K562 (cell line): Measurements from ENCODE around the gene SCGB1C2. TPM values are rescaled to one million over a fixed set of nuclear protein-coding genes. Genes with fewer than 3 reads are reported as not detected.

Experiments used
- RAD21 ChIP-seq, 2 experiments: fragments of 250-450 bp in 1 of 2; fragments of 450-650 bp in 1 of 2; sonication (Bioruptor Pico) in 1 of 2; formaldehyde crosslinking in 1 of 2; IDR thresholded peaks in 1 of 2; conservative IDR thresholded peaks in 1 of 2; 2 replicates each; pipeline versions ENCODE4 v1.4.0 to v1.8.0; 2020 to 2022; ENCODE audit warnings: mild to moderate bottlenecking in 2 of 2, moderate library complexity in 1 of 2
- polyA plus RNA-seq, 8 experiments: library from polyadenylated mRNA; depleted of rRNA in 4 of 8; stranded (reverse) in 5 of 8; unstranded in 3 of 8; fragments of >200 nt; fragmentation: Nextera tagmentation in 2 of 8; fragmentation: Illumina TruSeq in 1 of 8; extraction: Ambion mirVana in 2 of 8; extraction: Trizol in 1 of 8; gene quantifications; 2 replicates each; pipeline versions ENCODE4 v1.2.1 to v1.2.3, GENCODE V29; 2011 to 2014; ENCODE audit warnings: inconsistent platforms in 1 of 8, missing spikeins in 1 of 8
- total RNA-seq, 7 experiments: library from RNA; depleted of rRNA in 6 of 7; stranded (reverse); fragments of >200 nt in 6 of 7; fragmentation: Illumina TruSeq in 2 of 7; extraction: Trizol in 2 of 7; gene quantifications; 2 replicates each; pipeline versions ENCODE4 v1.2.1 to v1.2.3, GENCODE V29; 2011 to 2021; ENCODE audit warnings: low replicate concordance in 1 of 7
- TF ChIP-seq, protein P1 (sequence below), 2 experiments: fragments of 450-650 bp; formaldehyde crosslinking in 1 of 2; IDR thresholded peaks; 2 replicates each; pipeline versions ENCODE4 v1.4.0 to v1.6.1; 2014 to 2020; ENCODE audit warnings: mild to moderate bottlenecking in 2 of 2, borderline replicate concordance in 1 of 2, low read depth in 1 of 2
- TF ChIP-seq, protein P2 (sequence below), 3 experiments: IDR thresholded peaks in 2 of 3; conservative IDR thresholded peaks in 1 of 3; 2 replicates each; pipeline ENCODE4 v1.5.1; 2011 to 2012; ENCODE audit warnings: low read length in 3 of 3, mild to moderate bottlenecking in 3 of 3, control low read depth in 2 of 3, improper control_type of control experiment in 1 of 3, inconsistent platforms in 1 of 3, low read depth in 1 of 3, mixed read lengths in 1 of 3, moderate library complexity in 1 of 3; ENCODE audit not compliant: insufficient read depth in 2 of 3

The SCGB1C2 gene
- total and polyA plus RNA-seq, 9 of the 15 experiments (the other 6 are each of a cell fraction or from before 2014, with no cell fraction given): not detected

DNA sequence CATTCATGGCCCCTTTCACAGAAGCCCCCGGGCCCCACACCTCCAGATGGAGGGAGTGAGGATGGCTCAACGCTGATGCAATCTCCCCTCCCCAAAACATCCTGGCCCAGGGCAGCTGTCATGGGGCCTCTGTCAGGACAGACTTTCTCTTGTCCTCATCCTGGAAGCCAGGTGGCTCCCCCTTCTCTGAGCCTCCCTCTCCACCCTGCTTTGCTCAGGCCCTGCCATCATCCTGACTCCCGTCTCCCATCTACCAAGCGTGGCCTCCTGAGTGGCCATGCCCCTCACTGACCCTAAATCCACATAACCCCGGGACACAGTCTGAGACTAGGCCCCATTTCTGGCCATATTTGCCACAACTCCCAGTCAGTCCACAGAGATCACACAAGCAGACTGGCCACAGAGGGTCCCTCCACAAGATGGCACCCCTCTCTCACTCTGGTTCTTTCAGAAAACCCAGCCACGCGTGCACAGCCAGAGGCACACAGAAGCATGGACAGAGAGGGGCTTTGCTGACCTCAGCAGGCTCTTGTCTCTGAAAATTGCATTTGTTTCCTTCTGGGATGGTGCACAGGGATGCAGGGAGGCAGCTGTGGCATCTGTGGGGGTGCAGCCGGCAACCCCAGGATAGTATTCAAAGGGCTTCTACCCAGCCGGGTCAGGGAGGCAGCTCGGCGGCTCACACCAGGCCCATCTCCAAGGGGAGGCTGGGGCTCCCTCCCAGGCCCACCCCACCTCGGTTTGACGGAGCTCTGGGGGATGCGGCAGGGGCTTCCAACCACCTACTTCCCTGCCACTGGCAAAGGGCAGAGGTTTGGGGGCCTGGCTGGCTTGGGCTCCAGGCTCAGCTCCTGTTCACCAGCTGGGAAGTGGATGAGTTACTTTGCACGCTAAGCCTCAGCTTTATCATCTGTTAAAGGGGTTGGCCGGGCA lies 27.2 kb downstream of the SCGB1C2 start (continued):
- TF ChIP-seq, protein P1, sequence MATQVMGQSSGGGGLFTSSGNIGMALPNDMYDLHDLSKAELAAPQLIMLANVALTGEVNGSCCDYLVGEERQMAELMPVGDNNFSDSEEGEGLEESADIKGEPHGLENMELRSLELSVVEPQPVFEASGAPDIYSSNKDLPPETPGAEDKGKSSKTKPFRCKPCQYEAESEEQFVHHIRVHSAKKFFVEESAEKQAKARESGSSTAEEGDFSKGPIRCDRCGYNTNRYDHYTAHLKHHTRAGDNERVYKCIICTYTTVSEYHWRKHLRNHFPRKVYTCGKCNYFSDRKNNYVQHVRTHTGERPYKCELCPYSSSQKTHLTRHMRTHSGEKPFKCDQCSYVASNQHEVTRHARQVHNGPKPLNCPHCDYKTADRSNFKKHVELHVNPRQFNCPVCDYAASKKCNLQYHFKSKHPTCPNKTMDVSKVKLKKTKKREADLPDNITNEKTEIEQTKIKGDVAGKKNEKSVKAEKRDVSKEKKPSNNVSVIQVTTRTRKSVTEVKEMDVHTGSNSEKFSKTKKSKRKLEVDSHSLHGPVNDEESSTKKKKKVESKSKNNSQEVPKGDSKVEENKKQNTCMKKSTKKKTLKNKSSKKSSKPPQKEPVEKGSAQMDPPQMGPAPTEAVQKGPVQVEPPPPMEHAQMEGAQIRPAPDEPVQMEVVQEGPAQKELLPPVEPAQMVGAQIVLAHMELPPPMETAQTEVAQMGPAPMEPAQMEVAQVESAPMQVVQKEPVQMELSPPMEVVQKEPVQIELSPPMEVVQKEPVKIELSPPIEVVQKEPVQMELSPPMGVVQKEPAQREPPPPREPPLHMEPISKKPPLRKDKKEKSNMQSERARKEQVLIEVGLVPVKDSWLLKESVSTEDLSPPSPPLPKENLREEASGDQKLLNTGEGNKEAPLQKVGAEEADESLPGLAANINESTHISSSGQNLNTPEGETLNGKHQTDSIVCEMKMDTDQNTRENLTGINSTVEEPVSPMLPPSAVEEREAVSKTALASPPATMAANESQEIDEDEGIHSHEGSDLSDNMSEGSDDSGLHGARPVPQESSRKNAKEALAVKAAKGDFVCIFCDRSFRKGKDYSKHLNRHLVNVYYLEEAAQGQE (IDR thresholded peaks at IDR 0.05; ENCODE audit: borderline replicate concordance): peak; percentile 36; the same call in 1 of the 2 replicates
- TF ChIP-seq, protein P1 (CRISPR knock-in tag; IDR thresholded peaks at IDR 0.05; ENCODE audit: low read depth): no peak
- TF ChIP-seq, protein P2, sequence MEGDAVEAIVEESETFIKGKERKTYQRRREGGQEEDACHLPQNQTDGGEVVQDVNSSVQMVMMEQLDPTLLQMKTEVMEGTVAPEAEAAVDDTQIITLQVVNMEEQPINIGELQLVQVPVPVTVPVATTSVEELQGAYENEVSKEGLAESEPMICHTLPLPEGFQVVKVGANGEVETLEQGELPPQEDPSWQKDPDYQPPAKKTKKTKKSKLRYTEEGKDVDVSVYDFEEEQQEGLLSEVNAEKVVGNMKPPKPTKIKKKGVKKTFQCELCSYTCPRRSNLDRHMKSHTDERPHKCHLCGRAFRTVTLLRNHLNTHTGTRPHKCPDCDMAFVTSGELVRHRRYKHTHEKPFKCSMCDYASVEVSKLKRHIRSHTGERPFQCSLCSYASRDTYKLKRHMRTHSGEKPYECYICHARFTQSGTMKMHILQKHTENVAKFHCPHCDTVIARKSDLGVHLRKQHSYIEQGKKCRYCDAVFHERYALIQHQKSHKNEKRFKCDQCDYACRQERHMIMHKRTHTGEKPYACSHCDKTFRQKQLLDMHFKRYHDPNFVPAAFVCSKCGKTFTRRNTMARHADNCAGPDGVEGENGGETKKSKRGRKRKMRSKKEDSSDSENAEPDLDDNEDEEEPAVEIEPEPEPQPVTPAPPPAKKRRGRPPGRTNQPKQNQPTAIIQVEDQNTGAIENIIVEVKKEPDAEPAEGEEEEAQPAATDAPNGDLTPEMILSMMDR (IDR thresholded peaks at IDR 0.05 in 2 of 3, conservative IDR thresholded peaks at IDR 0.05 in 1 of 3; ENCODE audit: insufficient read depth in 2 of 3, low read depth in 1 of 3, low read length in 3 of 3): peak; percentile 43 to 48 (median 47); a peak in 4 of 6 replicates
- peak; percentile 35 to 52; a peak in 3 of 4 replicates for TF ChIP-seq RAD21 (CRISPR knock-in tag; conservative IDR thresholded peaks at IDR 0.05 in 1 of 2, IDR thresholded peaks at IDR 0.05 in 1 of 2)
- TF ChIP-seq, all 486 proteins: peak for 4
